ENCODE data around the gene PCDHB11. TPM values are rescaled to one million over a fixed set of nuclear protein-coding genes. Genes with fewer than 3 reads are reported as not detected.
"Not testable (repeated sequence)": the region's sequence is repeated elsewhere in the genome, so short reads cannot be mapped to it uniquely, and the experiment has no call there.

Gene PCDHB11
- total RNA-seq, 2 donors from 2014 or later = 2.6 to 4.7 TPM

DNA sequence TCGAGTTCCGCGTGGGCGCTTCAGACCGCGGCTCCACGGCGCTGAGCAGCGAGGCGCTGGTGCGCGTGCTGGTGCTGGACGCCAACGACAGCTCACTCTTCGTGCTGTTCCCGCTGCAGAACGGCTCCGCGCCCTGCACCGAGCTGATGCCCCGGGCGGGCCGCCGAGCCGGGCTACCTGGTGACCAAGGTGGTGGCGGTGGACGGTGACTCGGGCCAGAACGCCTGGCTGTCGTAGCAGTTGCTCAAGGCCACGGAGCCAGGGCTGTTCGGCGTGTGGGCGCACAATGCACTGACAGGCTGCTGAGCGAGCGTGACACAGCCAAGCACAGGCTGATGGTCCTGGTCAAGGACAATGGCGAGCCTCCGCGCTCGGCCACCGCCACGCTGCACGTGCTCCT is 42.1 kb downstream of the PCDHB11 start:
- no peak overlapping the region for H3K4me3 ChIP-seq (ENCODE audit: low read length)
- no peaks in the 10 kb centered on the region for H3K4me1 Mint-ChIP-seq
- H3K27me3 Mint-ChIP-seq (ENCODE audit: insufficient read depth) = peaks cover 9% of the 10 kb centered on the region
- WGBS, 2 experiments (ENCODE audit: insufficient coverage in 1 of 2, insufficient read length in 1 of 2) = 94 to 96% methylated on average over 30 to 43 of the region's 43 CpGs
- TF ChIP-seq, protein P1, sequence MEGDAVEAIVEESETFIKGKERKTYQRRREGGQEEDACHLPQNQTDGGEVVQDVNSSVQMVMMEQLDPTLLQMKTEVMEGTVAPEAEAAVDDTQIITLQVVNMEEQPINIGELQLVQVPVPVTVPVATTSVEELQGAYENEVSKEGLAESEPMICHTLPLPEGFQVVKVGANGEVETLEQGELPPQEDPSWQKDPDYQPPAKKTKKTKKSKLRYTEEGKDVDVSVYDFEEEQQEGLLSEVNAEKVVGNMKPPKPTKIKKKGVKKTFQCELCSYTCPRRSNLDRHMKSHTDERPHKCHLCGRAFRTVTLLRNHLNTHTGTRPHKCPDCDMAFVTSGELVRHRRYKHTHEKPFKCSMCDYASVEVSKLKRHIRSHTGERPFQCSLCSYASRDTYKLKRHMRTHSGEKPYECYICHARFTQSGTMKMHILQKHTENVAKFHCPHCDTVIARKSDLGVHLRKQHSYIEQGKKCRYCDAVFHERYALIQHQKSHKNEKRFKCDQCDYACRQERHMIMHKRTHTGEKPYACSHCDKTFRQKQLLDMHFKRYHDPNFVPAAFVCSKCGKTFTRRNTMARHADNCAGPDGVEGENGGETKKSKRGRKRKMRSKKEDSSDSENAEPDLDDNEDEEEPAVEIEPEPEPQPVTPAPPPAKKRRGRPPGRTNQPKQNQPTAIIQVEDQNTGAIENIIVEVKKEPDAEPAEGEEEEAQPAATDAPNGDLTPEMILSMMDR (conservative IDR thresholded peaks at IDR 0.05) = no peak
- peaks cover 20% of the 10 kb centered on the region for H3K36me3 Mint-ChIP-seq (ENCODE audit: low read depth)
- no peak overlapping the region for H3K27ac ChIP-seq (ENCODE audit: low read depth, low read length)
- H3K9me3 Mint-ChIP-seq = peaks cover 41% of the 10 kb centered on the region
- H3K27ac Mint-ChIP-seq = no peak overlapping the region
- H3K9me3 ChIP-seq (ENCODE audit: control insufficient read depth, low read length) = peaks cover 64% of the 10 kb centered on the region
- H3K9ac ChIP-seq (ENCODE audit: extremely low read depth, low read length, poor library complexity, severe bottlenecking) = no peak overlapping the region
- H3K36me3 ChIP-seq (ENCODE audit: control insufficient read depth, insufficient read depth, low read length) = no peaks in the 10 kb centered on the region
- no peak overlapping the region for H3K4me3 Mint-ChIP-seq
- no peaks in the 10 kb centered on the region for H3K4me1 ChIP-seq (ENCODE audit: control insufficient read depth, insufficient read depth, low read length)
- no peak for DNase-seq
- H3K27me3 ChIP-seq (ENCODE audit: control insufficient read depth, insufficient read depth, low read length, poor library complexity, severe bottlenecking) = no peaks in the 10 kb centered on the region

DNA sequence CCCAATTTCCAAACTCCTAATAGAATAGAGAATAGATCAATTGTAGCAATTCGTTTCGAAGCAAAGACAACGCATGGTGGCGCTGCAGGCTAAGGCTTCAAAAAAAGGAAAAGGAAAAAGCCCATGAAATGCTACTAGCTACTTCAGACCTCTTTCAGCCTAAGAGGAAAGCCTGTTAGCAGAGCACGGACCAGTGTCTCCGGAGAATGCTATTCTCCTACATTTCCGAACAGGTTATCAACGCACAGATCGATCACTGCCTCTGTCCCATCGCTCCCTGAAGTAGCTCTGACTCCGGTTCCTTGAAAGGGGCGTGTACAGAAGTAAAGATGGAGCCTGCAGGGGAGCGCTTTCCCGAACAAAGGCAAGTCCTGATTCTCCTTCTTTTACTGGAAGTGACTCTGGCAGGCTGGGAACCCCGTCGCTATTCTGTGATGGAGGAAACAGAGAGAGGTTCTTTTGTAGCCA is 45.9 kb downstream of the PCDHB11 start, which contains the start of gene PCDHB15:
Gene PCDHB15 (plus strand): TSS at position 146 of the 468 bp plus-strand sequence. CDS start 184 bp downstream, at position 330.
- H3K27ac ChIP-seq (ENCODE audit: low read depth, low read length) = no peak within 1 kb of the TSS
- Mint-ChIP-seq H3K9me3 (peaks cover 61% of the 10 kb centered on the region), H3K4me3 (peak within 1 kb of the TSS; percentile 71), H3K27ac (peak within 1 kb of the TSS; percentile 88), H3K27me3 (ENCODE audit: insufficient read depth) (peaks cover 4% of the 10 kb centered on the region), H3K4me1 (no peaks in the 10 kb centered on the region), H3K36me3 (ENCODE audit: low read depth) (peaks cover 47% of the 10 kb centered on the region)
- H3K36me3 ChIP-seq (ENCODE audit: control insufficient read depth, insufficient read depth, low read length) = no peaks in the 10 kb centered on the region
- H3K9ac ChIP-seq (ENCODE audit: extremely low read depth, low read length, poor library complexity, severe bottlenecking) = no peak within 1 kb of the TSS
- peak; percentile 90 for DNase-seq
- TF ChIP-seq, protein P1 (conservative IDR thresholded peaks at IDR 0.05) = peak; percentile 93
- H3K4me1 ChIP-seq (ENCODE audit: control insufficient read depth, insufficient read depth, low read length) = no peaks in the 10 kb centered on the region
- no peaks in the 10 kb centered on the region for H3K27me3 ChIP-seq (ENCODE audit: control insufficient read depth, insufficient read depth, low read length, poor library complexity, severe bottlenecking)
- no peak within 1 kb of the TSS for H3K4me3 ChIP-seq (ENCODE audit: low read length)
- peaks cover 62% of the 10 kb centered on the region for H3K9me3 ChIP-seq (ENCODE audit: control insufficient read depth, low read length)
- 79 to 89% methylated on average over 9 to 16 of the region's 16 CpGs for WGBS, 2 experiments (ENCODE audit: insufficient coverage in 1 of 2, insufficient read length in 1 of 2)

DNA sequence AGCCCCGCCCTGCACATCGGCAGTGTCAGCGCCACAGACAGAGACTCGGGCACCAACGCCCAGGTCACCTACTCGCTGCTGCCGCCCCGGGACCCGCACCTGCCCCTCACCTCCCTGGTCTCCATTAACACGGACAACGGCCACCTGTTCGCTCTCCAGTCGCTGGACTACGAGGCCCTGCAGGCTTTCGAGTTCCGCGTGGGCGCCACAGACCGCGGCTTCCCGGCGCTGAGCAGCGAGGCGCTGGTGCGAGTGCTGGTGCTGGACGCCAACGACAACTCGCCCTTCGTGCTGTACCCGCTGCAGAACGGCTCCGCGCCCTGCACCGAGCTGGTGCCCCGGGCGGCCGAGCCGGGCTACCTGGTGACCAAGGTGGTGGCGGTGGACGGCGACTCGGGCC is 47.5 kb downstream of the PCDHB11 start:
- H3K27ac Mint-ChIP-seq; H3K27me3 Mint-ChIP-seq (ENCODE audit: insufficient read depth); H3K4me3 Mint-ChIP-seq; H3K9ac ChIP-seq (ENCODE audit: extremely low read depth, low read length, poor library complexity, severe bottlenecking); DNase-seq; H3K36me3 ChIP-seq (ENCODE audit: control insufficient read depth, insufficient read depth, low read length); H3K4me1 Mint-ChIP-seq; H3K27me3 ChIP-seq (ENCODE audit: control insufficient read depth, insufficient read depth, low read length, poor library complexity, severe bottlenecking); H3K27ac ChIP-seq (ENCODE audit: low read depth, low read length); H3K4me1 ChIP-seq (ENCODE audit: control insufficient read depth, insufficient read depth, low read length); H3K4me3 ChIP-seq (ENCODE audit: low read length): not testable (repeated sequence)
- 89% methylated on average over 22 of the region's 42 CpGs; no CpG with 5 or more reads in 1 of the 2 experiments for WGBS, 2 experiments (ENCODE audit: insufficient coverage in 1 of 2, insufficient read length in 1 of 2)
- peaks cover 64% of the 10 kb centered on the region for H3K9me3 Mint-ChIP-seq
- H3K36me3 Mint-ChIP-seq (ENCODE audit: low read depth) = peaks cover 53% of the 10 kb centered on the region
- H3K9me3 ChIP-seq (ENCODE audit: control insufficient read depth, low read length) = peaks cover 70% of the 10 kb centered on the region

DNA sequence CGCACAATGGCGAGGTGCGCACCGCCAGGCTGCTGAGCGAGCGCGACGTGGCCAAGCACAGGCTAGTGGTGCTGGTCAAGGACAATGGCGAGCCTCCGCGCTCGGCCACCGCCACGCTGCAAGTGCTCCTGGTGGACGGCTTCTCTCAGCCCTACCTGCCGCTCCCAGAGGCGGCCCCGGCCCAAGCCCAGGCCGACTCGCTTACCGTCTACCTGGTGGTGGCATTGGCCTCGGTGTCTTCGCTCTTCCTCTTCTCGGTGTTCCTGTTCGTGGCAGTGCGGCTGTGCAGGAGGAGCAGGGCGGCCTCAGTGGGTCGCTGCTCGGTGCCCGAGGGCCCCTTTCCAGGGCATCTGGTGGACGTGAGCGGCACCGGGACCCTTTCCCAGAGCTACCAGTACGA is 48.0 kb downstream of the PCDHB11 start:
- H3K4me1 Mint-ChIP-seq = not testable (repeated sequence)

More for the DNA sequence above, 48.0 kb downstream of the PCDHB11 start:
- not testable (repeated sequence) for H3K4me3 ChIP-seq (ENCODE audit: low read length); H3K27me3 ChIP-seq (ENCODE audit: control insufficient read depth, insufficient read depth, low read length, poor library complexity, severe bottlenecking); H3K9ac ChIP-seq (ENCODE audit: extremely low read depth, low read length, poor library complexity, severe bottlenecking); H3K4me3 Mint-ChIP-seq; DNase-seq; H3K4me1 ChIP-seq (ENCODE audit: control insufficient read depth, insufficient read depth, low read length); H3K36me3 ChIP-seq (ENCODE audit: control insufficient read depth, insufficient read depth, low read length); H3K27ac ChIP-seq (ENCODE audit: low read depth, low read length); H3K27me3 Mint-ChIP-seq (ENCODE audit: insufficient read depth); H3K27ac Mint-ChIP-seq
- peaks cover 68% of the 10 kb centered on the region for H3K9me3 ChIP-seq (ENCODE audit: control insufficient read depth, low read length)
- peaks cover 61% of the 10 kb centered on the region for H3K9me3 Mint-ChIP-seq
- 92 to 95% methylated on average over 7 to 34 of the region's 34 CpGs for WGBS, 2 experiments (ENCODE audit: insufficient coverage in 1 of 2, insufficient read length in 1 of 2)
- H3K36me3 Mint-ChIP-seq (ENCODE audit: low read depth) = peaks cover 53% of the 10 kb centered on the region

Measured in endodermal cell (in vitro differentiated cells).